ENCODE measurements around the gene POLQ.
"Not testable (repeated sequence)": the region's sequence is repeated elsewhere in the genome, so short reads cannot be mapped to it uniquely, and the experiment has no call there.

Gene POLQ

DNA sequence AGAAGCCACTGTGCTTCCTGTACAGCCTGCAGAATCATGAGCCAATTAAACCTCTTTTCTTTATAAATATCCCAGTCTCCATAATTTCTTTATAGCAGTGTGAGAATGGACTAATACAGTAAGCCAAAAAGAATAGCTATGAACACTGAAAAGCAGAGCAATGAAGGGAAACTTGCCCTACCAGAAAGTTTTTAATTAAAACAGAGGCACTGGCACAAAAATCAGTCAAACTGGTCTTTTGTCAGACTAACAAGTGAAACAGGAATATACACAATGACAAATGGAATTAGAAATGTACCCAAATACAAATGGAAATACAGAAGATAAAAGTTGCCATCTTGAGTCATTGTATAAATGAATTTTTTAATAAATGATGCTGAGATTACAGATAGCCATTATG is 40.5 kb downstream of the POLQ start:
- DNase-seq: no peak

- no peak for DNase-seq
Measured at GRCh38 chr3:121504618-121505017, 41.2 kb downstream of the POLQ start.

GRCh38 chr3:121496786-121497185 is 49.0 kb downstream of the POLQ start:
- DNase-seq: no peak

GRCh38 chr3:121493431-121493830 is 52.4 kb downstream of the POLQ start:
- DNase-seq: no peak

GRCh38 chr3:121491683-121492320 is 54.0 kb downstream of the POLQ start:
- no peak for DNase-seq

DNA sequence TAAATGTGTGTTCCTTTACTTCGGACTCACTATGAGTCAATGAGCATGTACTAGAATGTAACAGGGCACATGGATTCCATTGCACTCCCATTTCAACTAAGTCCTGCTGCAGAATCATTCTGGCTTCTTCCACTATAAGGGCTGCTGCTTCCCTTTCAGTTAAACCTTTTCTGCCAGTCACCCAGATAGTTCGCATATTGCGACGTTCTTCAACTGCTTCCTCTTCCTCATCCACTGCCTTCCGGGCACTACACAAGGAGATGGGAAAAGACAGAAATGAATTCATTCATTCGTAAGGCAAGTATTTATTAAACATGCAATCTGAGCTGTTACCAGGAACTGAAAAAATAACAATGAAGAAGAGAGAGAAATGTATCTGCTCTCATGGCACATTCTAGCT is 55.6 kb downstream of the POLQ start:
- no peak for DNase-seq

DNA sequence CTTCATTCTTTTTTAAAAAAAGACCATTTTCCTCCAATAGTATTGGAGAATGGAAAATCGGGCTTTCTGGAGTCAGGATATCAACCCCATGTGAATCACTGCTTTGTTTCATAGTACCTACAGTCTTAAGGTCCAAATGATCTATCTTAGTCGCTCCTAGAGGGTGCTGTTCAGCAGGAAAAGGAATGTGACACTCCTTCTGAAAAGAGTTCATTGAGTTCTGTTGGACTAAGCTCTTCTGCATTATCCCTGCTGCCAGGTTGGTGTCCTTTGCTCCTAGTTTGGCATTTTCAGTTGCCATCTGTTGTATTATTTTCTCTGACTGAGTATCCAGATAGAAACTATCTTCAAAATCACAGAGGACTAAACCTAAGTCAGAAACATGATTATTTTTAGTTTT is 57.2 kb downstream of the POLQ start:
- DNase-seq: no peak

DNA sequence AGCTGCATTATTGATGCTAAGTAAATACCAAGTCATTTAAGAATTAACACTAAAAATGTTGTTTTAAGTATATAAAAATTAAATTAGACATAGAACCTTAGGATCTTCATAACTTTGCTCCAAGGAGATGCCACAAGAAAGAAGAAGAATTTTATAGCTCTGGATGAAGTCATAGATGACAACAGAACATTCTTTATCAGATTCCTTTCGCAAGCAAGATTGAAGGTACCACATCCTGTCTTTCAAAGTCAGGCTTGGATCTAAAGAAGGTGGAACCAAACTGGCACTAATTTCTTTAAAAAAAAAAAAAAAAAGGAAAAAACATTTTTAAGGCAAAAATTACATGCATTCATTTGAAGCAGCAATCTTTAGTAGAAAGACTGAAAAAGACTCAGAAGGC is 62.5 kb downstream of the POLQ start:
- DNase-seq: no peak

- no peak for DNase-seq
Measured at GRCh38 chr3:121482660-121483059, 63.1 kb downstream of the POLQ start.

DNA sequence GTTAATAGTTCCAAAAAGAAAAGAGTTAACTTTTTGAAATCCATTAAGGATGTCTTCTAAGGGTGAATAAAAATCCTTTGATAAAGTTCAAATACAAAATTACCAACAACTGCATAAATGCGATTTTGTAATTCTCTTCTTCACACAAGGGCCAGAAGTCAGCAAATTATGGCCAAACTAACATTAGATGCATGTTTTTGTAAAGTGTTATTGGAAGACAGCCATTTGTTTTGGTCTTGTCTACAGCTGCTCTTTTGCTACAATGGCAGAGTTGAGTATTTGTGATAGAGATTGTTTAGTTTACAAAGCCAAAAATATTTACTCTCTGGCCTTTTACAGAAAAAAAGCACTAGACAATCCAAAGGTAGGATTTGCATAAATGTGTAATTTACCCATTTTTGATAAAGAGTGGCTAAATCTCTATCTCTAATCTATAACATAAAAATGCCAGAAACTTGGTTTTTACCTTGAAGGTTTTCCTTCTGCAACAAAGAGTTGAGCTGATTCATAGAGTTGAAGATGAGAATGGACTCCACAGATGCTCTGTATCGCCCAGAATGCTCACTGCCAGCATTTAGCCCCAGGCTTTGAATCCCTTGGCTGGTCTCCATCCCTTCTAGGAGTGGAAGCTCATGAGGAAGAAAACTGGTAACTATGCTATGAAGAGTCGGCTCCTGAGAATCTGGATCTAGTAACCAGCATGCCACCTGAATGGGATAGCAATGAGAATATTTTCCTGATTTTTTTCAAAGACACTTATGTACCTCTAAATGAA is 64.5 kb downstream of the POLQ start:
- no peak for DNase-seq

GRCh38 chr3:121477589-121477988 is 68.2 kb downstream of the POLQ start:
- no peak for DNase-seq

DNA sequence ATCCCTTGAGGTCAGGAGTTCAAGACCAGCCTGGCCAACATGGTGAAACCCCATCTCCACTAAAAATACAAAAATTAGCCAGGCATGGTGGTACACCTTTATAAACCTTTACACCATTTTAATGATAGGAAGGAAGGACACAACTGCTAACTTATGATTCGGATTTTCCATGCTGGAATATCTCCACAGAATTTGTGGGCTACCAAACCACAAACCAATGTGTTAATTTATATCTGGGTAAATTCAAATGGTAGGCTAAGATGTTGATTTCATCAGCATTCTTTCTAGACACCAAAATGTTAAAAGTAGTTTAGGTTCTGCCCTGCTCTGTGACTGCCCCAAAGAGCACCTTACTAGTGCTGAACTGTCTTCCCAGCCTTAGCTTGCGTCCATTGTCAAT is 72.8 kb downstream of the POLQ start:
- no peak for DNase-seq

- DNase-seq: no peak
Measured at GRCh38 chr3:121467085-121467484, 78.7 kb downstream of the POLQ start.

GRCh38 chr3:121463745-121464144 is 82.0 kb downstream of the POLQ start:
- no peak for DNase-seq

- no peak for DNase-seq
Measured at GRCh38 chr3:121462565-121462964, 83.2 kb downstream of the POLQ start.

DNA sequence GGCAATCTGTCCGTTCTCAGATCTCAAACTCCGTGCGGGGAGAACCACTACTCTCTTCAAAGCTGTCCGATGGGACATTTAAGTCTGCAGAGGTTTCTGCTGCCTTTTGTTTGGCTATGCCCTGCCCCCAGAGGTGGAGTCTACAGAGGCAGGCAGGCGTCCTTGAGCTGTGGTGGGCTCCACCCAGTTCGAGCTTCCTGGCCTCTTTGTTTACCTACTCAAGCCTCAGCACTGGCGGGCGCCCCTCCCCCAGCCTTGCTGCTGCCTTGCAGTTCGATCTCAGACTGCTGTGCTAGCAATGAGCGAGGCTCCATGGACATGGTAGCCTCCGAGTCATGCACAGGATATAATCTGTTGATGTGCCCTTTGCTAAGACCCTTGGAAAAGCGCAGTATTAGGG is 94.0 kb downstream of the POLQ start:
- DNase-seq: not testable (repeated sequence)

- no peak for DNase-seq
Measured at GRCh38 chr3:121443456-121443855, 102.3 kb downstream of the POLQ start.

DNA sequence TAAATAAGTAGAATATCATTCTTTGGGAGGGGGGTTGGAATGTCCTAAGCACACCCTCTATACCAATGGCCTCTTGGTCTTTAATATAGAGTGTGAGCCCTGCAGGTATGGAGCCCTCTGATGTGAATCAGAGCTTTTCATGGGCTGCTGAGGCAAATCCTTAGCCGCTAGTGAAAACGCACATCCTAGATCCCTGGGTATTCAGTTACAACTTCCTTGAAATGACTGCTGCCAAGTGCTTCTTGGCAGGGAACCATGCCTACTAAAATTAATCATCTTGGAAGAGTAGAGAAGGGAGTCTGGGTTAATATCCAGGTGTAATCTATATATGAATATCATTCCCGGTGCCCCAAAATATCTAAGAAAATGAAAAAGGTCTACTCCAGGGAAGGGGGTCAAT is 109.1 kb downstream of the POLQ start:
- DNase-seq: no peak

DNA sequence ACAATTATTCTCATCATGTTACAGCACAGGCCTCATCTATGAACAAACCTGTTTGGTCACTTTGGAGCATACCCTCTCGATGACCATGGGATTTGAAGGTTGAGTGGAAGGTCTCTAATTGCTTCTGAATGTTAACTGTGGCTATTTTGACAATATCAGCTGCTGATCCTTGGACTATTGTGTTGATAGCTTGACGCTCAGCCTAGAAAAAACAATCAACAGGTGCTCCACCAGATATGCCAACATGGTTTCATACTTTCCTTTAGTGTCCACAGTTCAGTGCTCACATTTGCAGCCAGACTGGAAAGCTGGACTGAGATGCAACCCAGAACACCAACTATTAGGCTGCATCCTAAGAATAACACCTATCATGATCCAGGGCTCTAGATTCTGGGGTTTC is 109.7 kb downstream of the POLQ start:
- no peak for DNase-seq

GRCh38 chr3:121431726-121432517 is 113.9 kb downstream of the POLQ start:
- DNase-seq: peak; percentile 9 to 74 (median 17)

DNA sequence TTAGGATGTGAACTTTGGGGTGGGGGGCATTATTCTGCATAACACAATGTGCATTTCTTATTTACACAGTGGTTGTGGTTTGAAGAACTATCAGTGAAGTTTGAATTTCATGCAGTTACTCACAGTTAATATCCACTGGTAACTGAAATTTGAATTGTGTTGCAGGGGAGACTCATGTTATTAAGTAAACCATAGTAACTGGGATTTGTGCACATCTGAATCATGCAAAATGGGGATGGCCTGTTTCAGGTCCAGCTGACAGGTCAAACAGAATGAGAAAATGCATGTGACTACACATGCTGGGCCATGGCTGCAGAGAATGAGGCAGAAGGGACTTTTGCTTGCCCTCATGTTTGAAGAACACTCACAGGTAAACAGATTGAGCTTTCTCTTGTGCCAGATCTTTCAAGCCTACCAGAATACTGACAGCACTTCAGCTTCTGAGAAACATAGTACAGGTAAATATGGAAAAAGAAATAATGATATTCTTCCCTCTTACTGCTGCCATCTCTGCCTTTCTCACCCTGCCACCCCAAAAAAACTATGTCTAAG is 115.0 kb downstream of the POLQ start:
- DNase-seq: no peak

DNA sequence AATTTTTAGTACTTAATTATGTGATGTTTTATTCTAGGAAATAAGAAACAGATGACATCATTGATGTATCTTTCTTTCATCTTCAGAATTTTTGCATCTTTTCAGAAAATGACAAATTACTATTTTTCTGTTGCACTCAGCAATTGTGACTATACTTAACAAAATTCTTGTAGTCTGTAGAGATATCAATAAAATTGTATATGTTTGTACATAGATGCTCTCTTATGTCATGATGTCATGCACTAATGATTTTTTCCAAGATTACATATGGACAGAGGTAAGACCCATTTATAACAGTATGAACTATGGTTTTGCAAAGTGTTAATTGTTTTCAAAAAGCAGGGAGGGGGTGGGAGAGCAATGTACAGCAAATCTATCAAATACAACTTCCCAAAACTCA is 121.2 kb downstream of the POLQ start:
- no peak for DNase-seq

- DNase-seq: no peak
Measured at GRCh38 chr3:121418182-121418581, 127.6 kb downstream of the POLQ start.

GRCh38 chr3:121414924-121415323 is 130.9 kb downstream of the POLQ start:
- peak in 1 of 5 donors; percentile 8 for DNase-seq
